ENCODE results near the gene NUBPL.

GRCh38 chr14:31545328-31545727, 15.9 kb upstream of the NUBPL start:
- no peak for TF ChIP-seq CTCF (IDR thresholded peaks at IDR 0.05 in 8 of 11, conservative IDR thresholded peaks at IDR 0.05 in 3 of 11)
- no peak for TF ChIP-seq POLR2A (IDR thresholded peaks at IDR 0.05)
